NCI-H2107 treated with DMSO at 0.1 percent for 48 hours (cell line): ENCODE measurements around the gene ACSL6.

Source experiments
- DNase-seq: peaks from one replicate; lab custom pipeline; 2025; ENCODE audit not compliant: unreplicated experiment; lab: John Stamatoyannopoulos, UW

Gene ACSL6, protein sequence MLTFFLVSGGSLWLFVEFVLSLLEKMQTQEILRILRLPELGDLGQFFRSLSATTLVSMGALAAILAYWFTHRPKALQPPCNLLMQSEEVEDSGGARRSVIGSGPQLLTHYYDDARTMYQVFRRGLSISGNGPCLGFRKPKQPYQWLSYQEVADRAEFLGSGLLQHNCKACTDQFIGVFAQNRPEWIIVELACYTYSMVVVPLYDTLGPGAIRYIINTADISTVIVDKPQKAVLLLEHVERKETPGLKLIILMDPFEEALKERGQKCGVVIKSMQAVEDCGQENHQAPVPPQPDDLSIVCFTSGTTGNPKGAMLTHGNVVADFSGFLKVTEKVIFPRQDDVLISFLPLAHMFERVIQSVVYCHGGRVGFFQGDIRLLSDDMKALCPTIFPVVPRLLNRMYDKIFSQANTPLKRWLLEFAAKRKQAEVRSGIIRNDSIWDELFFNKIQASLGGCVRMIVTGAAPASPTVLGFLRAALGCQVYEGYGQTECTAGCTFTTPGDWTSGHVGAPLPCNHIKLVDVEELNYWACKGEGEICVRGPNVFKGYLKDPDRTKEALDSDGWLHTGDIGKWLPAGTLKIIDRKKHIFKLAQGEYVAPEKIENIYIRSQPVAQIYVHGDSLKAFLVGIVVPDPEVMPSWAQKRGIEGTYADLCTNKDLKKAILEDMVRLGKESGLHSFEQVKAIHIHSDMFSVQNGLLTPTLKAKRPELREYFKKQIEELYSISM

DNA sequence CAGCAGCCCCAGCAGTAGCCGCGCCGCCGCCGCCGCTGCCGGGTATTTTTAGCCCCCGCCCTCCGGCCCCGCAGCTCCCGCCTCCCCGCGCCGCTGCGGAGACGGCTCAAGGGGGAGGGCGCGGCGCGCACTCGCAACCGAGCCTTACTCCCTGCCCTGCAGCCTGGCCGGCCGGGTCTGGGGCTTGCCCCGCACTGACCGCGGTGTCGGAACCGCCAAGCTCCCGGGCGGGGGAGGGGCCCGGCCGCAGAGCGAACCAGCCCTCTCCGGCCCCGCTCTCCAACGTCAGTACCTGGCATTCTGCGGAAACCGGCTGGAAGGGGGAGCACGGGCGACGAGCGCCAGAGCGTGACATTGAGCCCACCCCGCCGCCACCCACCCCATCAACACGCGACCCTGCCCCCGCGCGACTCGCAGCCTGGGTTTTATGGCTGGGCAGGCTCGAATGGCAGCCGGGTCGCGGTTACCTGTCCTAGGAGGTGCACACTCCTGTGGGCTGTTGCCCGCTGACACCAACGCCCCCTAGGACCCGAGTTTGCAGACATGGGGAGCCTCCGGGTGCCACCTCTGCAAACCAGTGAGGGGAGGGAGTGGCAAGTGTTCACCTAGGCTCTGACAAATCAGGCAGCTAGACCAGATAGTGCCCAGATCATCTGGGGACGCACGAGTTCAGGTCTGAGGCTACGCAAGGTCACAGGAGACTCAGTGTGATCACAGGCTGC is at the start of gene ACSL6:
Gene ACSL6, minus strand, starts transcription at position 37 of the 722 bp plus-strand sequence. CDS start 105 bp downstream, outside the sequence.
- DNase-seq = no peak

DNA sequence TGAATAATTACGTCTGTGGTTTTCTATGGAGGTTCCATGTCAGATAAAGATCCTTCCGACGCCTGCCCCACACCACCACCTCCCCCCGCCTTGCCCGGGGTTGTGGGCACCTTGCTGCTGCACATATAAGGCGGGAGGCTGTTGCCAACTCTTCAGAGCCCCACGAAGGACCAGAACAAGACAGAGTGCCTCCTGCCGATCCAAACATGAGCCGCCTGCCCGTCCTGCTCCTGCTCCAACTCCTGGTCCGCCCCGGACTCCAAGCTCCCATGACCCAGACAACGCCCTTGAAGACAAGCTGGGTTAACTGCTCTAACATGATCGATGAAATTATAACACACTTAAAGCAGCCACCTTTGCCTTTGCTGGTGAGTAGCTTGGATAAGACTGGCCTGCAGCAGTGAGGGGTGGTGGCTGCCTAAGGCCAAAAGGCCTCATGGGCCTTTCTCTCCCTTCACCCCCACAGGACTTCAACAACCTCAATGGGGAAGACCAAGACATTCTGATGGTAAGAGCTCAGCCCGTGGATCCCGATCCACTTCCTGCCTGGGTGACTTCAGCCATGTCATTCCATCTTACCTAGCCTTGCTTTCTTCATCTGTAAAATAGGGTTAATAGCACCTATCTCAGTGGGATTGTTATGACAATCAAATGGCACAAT is 49.2 kb upstream of the ACSL6 start, which contains the start of gene IL3:
Gene IL3, plus strand, starts transcription at position 155 of the 661 bp plus-strand sequence. Its CDS starts 52 bp downstream, at position 207.
- no peak for DNase-seq

DNA sequence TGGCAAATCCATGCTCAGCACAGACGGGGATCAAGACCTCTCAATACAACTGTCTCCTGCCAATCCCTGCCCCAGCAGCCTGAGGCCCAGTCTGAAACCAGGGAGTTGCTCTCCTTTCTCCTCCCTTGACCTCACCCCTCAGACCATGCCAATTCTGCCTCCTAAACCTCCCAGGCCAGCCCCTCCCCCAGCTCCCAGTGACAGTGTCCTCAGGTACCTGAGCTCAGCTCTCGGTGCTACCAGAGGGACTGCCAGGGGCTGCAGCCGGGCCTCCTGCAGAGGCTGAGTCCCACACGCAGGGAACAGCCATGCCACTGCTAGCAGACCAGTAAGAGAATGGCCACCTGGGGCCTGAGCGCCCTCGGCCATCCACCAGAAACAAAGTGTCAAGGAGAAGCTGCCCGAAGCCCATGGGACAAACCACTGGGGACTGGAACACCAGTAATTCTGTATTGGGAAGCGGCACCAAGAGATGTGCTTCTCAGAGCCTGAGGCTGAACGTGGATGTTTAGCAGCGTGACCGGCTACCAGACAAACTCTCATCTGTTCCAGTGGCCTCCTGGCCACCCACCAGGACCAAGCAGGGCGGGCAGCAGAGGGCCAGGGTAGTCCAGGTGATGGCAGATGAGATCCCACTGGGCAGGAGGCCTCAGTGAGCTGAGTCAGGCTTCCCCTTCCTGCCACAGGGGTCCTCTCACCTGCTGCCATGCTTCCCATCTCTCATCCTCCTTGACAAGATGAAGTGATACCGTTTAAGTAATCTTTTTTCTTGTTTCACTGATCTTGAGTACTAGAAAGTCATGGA is 48.4 kb upstream of the ACSL6 start:
- DNase-seq = no peak

DNA sequence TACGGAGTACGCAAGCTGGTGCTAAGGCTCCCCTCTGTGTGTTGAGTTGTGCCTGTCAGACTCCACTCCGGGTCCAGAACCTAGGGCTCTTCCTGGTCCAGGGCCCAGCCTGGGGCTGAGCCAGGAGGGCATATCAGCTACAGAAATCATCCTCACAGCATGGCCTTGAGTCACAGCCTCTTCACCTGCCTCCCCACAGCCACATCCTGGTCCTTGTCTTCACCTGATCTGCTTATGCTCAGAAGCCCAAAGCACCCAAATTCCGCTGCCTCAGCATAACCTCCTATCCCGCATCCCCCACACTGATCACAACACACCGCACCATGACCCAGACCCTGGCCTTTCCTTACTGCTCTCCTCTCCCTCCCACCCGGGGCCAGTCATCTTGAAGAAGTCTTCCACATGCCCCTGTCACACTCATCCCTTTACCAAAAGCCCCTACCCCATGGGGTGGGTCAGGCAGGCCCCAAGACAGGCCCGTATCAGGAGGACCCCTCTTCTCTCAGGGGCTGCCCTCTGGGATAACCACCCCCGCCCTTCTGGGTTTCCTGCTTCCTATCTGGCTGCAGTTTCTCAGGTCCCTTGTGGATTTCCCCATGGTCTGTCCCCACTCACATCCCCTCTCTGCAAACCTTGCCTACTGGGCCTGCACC is 47.7 kb upstream of the ACSL6 start:
- no peak for DNase-seq

DNA sequence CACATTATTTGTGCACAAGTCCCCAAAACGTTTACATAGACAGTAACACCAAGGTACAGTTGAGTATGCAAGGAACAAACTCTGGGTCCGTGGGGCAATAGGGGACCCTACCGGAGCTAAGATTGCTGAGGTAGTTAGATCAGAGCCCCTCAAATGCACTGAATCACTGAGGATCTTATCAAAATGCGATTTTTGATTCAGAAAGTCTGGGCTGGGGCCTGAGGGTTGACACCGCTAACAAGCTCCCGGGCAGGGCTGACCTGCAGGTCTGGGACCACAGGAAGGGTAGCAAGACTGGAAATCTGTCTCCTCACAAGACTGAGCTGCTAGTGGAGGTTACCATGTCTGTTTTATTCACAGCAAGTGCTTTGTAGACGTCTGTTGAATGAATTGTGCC is 47.2 kb upstream of the ACSL6 start:
- no peak for DNase-seq

DNA sequence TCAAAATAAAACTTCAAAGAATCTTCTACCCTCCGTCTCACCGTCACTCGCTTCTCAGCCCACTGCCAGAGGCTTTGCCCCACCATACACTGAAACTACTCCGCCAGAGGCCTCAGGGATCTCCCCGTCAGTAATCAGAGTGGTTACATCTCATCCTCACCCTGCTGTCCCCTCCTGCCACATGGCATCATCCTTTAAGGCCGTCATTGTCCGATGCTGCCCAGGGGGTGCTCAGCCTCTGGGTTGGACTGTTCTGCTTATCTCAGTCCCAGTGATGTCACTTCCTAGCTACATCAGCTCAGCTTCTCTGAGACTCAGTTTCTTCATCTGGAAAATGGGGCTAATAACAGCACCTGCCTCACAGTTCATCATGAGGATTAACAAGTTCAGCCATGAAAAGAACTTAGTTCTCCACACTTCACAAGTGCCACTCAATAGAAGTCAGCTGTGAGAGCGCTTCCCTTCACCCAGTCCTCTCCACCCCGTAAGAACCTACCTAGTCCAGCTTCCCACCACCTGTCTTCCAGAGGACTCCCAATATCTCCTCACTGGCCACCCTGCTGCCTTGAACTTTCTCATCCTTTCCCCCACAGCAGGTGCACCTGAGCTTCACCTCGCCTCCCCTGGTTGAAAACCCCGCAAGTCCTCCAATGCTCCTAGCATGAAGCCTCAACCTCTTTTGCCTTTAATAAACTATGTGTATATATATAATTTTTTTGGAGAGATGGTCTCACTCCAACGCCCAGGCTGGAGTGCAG is 46.2 kb upstream of the ACSL6 start:
- DNase-seq = no peak

DNA sequence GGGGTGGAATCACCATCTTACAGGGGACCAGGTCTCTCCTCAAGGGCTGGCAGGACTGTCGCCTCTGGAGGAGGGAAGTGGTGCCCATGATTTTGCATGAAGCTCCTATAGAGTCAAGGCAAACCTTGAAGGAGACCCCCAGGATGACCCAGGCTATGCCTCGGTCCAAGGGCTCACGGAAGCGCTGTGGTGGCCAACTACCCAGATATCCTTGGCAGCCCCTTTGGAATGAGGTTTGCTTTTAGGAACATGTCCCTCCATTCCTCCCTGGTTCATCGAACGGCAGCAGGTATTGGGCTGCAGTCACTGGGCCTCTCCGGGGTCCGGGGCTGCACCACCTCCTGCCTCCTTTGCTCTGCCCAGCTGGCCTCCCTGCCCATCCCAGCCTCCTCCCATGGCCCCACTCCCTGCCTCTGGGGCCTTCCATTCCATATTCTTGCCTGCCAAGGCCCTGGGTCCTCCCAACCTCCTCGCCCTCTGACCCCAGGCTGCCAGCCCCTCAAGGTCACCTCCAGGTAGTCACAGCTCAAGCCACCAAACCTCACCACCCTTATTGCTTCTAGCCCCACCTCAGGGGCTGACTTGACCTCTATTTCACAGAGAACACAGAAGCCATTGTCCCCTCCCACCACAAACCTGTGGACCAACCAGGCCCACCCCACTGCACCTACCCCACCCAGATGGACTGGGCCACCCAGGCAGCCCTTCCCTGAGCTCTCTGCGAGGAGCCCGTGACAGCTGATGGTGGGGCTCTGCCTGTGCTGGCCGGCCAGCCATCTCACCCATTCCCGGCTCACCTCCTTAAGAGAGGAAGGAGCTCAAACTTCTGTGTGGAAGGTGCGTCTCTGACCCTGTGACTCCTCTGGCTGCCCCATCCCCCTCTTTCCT is 45.4 kb upstream of the ACSL6 start:
- DNase-seq = no peak

DNA sequence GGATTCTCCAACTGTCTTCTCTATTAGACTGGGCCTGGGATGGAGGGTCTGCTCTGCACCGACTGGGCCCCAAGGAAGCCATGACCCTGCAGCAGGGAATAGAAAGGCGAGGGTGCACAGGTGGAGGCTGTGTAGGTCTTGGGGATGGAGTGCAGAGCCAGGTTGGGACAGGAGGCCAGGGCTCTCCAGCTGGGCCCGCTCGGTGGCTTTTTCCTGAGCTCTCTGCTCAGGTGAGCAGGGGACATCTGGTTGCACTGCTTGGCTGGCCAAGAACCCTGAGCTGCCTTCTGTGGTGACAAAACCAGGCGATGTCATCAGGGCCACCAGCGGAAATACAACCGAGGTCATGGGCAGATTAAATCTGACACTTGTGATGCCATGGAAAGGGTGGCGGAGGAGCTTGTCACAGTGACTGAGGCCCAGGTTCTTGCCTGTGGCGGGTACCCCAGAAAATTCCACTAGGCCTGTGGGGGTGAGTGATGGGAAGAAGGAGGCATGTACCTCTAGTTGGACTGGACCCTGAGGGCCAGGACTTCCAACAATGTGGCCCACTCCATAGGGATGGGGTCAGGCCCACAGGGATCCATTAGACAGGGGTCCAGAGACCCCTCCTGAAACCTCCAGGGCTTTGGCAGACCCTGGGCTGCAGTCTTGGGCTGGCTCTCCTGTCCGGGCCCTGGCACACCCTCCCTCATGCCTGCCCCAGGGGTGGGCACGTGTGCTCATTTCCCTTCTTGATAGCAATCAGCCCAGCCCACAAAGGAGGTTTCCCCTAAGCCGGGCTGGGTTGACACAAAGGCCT is 44.6 kb upstream of the ACSL6 start:
- DNase-seq = no peak

DNA sequence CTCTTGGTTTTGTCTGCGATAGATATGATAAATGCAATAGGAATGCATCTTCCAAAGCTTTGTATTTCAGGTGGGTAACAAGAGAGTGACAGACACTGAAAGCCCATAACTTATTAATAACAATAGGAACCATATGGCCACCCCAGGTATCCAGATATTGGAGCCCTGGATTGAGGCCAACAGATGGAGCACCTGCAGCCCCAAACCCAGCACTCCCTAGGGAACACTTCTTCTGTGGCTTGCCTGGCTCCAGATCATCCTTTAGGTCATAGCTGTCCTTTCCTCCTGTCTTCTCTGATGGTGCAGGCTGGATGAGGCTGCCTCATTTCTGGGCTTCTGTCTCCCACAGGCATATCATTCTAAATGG is 44.0 kb upstream of the ACSL6 start:
- peak; percentile 39 for DNase-seq

DNA sequence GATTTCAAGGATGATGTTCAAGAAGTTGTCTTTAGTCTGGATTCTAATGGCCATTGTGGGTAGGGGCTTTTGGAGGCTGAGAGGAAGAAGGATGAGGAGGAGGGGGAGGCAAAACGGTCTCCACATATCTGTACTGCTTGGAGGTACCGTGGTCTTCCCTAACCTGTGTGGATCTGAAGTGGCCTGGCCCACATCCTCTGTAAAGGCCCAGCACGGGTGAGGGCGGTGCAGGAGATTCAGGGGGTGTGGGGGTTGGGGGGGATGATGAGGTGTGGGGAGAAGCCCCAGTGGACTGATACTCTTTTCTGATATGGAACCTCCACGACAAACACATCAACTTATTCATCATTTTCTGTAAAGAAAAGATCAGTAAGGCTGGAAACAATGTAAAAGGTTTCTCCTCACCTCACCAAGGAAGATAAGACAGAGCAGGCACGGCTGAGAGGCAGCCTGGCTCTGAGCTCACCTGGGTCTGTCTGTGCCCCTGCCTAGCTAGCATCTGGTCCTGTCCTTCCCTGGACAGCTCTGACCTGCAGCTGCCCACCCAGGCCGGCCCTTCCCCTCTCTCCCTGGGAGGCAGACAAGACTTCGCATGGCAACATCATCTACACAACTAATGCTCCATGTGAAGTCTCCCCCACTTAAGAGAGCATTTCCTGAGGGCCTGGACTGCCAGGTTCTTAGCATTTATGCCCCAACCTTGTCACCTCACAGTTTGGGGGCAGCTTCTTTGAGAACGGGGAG is 43.4 kb upstream of the ACSL6 start:
- no peak for DNase-seq

DNA sequence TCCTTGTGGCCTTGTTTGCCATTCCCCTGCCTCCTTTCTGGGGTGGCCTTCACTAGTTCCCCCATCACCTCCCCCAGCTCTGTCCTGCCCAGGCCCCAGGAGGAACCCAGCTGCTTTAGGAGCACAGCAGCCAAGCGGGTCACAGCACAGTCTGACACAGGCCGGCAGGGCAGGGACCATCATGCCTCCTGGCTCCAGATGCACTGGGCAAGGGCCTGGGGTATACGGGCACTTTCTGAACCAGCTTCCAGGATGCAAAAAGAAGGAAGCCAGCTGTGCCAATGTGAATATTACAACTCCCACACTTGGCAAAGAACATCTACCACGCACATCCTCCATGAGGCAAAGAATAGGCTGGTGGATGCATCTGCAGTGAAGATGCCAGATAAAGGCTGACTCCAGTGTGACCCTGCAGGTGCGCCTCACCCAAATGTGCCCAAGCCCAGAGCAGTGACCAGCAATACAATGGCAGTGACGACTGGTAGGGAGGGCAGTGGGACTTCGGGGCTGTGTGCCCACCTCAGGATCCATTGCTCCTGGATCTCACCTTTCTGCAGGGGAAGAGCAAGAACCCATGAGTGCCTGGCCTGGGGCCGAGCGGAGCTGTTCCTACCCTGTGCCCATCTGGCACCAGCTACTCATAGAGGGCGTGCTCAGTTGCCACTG is 42.7 kb upstream of the ACSL6 start:
- DNase-seq = no peak

DNA sequence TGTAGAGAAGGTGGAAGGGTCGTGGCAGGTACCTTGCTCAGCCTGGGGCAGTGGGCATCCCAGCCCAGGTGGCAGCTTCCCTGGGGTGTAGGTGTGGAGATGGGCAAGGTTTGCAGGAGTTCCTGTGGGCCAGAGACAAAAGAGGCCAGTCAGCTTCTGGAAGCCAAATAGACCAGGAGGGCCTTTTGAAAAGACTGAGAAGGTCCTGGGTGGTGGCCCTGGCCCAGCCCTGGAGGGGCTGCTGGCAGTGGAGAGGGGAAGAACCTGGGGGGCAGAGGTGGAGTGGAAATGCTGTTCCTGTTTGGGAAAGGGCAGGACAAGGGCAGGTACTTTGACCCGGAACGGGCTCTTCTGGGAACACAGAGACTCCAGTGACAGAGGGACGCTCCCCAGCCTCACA is 42.0 kb upstream of the ACSL6 start:
- DNase-seq = no peak

DNA sequence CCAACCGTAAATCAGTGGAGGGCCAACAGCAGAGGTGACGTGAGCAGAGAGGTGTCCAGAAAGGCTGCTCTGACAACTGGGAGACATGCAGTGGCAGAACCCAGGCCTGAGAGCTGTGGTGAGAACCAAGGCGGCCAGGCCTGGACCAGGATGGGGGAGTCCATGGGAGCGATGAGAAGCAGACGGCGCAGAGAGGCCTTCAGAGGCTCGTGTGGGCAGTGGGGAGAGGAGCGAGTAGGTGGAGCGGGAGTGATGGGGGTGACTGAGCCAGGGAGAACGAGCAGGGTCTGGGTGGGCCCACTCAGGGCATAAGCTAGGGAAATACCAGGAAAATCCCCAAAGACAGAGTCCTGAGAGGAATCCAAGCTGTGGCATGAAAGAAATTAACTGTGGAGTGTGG is 41.1 kb upstream of the ACSL6 start:
- DNase-seq = no peak

DNA sequence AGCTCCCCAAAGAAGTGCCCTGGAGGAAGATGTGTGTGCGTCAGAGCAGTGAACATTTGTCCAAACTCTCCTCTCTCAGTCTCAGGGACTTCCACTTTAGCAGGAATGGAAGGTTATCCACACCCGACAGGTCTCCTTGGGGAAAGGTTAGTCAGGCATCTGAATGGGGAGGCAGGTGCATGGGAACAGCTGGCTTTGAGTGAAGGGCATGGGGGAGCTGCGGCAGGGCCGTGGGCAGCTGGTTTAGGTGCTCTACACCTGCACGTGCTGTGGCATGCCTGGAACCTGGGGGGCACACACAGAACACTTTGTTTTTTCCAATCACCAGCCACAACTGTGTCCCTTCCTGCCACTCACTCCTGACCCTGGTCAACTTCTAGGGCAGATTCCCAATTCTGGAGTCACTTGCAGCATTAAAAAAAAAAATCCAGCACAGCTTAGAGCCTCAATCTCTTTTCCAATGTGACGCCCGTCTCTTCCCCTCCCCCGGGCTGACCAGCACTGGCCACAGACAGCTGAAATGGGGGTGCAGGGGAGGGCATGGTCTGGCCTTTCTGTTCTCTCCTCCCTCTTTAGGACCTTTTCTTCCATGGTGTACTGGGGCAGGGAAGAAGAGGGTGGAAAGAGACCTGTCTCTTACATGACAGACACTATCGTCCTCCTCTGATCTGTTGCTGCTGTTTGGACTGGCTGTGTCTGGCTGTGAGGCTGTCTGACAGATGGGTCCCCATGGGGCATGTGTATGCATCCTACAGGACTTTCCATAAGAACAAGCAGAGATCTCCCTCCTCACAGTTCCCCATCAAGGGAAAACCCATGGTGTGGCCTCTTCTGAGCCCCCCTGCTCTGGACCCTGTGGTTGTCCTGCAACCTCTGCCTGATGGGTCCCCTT is 39.4 kb upstream of the ACSL6 start:
- no peak for DNase-seq

DNA sequence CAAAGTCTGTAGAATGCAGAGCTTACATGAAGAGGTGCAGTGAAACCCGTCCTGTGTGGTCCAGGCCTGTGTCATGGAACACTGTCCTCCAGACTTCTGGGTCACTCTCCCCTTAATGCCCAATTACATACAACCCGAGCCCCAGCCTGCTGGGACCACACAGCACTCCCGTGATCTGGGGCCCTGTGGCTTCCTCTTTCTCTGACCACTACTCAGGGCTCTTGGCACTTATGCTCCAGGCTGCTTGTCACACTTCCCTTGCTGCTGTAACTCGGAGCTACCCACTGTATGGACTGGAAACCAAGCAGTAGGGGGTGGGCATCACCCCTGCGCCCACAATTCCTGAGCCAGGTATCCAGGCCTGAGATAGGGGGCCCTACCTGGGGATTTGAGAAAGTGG is 38.7 kb upstream of the ACSL6 start:
- no peak for DNase-seq
